BLaER1 (cell line): Measurements from ENCODE around the gene ELOVL2.

Experiments
- H3K27ac ChIP-seq: shearing (Covaris generic); formaldehyde crosslinking; 2 replicates; pipeline ENCODE4 v1.8.1; 2022
- H3K27me3 ChIP-seq: shearing (Covaris generic); formaldehyde crosslinking; 2 replicates; pipeline ENCODE4 v1.8.1; 2022
- H3K36me3 ChIP-seq: shearing (Covaris generic); formaldehyde crosslinking; 2 replicates; pipeline ENCODE4 v1.8.1; 2022
- H3K4me1 ChIP-seq: shearing (Covaris generic); formaldehyde crosslinking; 2 replicates; pipeline ENCODE4 v1.8.1; 2022
- H3K4me2 ChIP-seq: shearing (Covaris generic); formaldehyde crosslinking; 2 replicates; pipeline ENCODE4 v1.8.1; 2022
- H3K4me3 ChIP-seq: shearing (Covaris generic); formaldehyde crosslinking; 2 replicates; pipeline ENCODE4 v1.8.1; 2022
- H3K9ac ChIP-seq: shearing (Covaris generic); formaldehyde crosslinking; 2 replicates; pipeline ENCODE4 v1.8.1; 2022
- H3K9me3 ChIP-seq: shearing (Covaris generic); formaldehyde crosslinking; 2 replicates; pipeline ENCODE4 v1.8.1; 2022
- H4K20me1 ChIP-seq: shearing (Covaris generic); formaldehyde crosslinking; 2 replicates; pipeline ENCODE4 v1.8.1; 2022
- Cebpa-rat ChIP-seq: shearing (Covaris generic); IDR thresholded peaks from 2 replicates; pipeline ENCODE4 v1.8.1; 2022

The ELOVL2 gene

GRCh38 chr6:11058406-11058805 is 14.3 kb upstream of the ELOVL2 start:
- H3K4me1 ChIP-seq, result no peaks in the 10 kb centered on the region
- H3K9ac ChIP-seq, result no peak overlapping the region
- no peak overlapping the region for H3K4me3 ChIP-seq
- H3K9me3 ChIP-seq, result no peaks in the 10 kb centered on the region
- H3K36me3 ChIP-seq, result no peaks in the 10 kb centered on the region
- no peaks in the 10 kb centered on the region for H4K20me1 ChIP-seq
- H3K27me3 ChIP-seq, result no peaks in the 10 kb centered on the region
- no peak overlapping the region for H3K4me2 ChIP-seq
- H3K27ac ChIP-seq, result no peak overlapping the region
- no peak for TF ChIP-seq Cebpa-rat

- Histone ChIP-seq H3K4me2 (no peak overlapping the region), H3K9ac (no peak overlapping the region), H4K20me1 (no peaks in the 10 kb centered on the region), H3K4me3 (no peak overlapping the region), H3K27me3 (no peaks in the 10 kb centered on the region), H3K9me3 (no peaks in the 10 kb centered on the region), H3K36me3 (no peaks in the 10 kb centered on the region), H3K4me1 (no peaks in the 10 kb centered on the region), H3K27ac (no peak overlapping the region)
- TF ChIP-seq Cebpa-rat, result no peak
These were observed 12.8 kb upstream of the ELOVL2 start for GRCh38 chr6:11056871-11057270.

GRCh38 chr6:11055127-11055627 is 11.1 kb upstream of the ELOVL2 start:
- Histone ChIP-seq H3K4me1 (no peaks in the 10 kb centered on the region), H3K9ac (no peak overlapping the region), H3K4me3 (no peak overlapping the region), H4K20me1 (no peaks in the 10 kb centered on the region), H3K36me3 (no peaks in the 10 kb centered on the region), H3K27me3 (no peaks in the 10 kb centered on the region), H3K4me2 (no peak overlapping the region), H3K9me3 (no peaks in the 10 kb centered on the region), H3K27ac (no peak overlapping the region)
- TF ChIP-seq Cebpa-rat, result no peak

- Histone ChIP-seq H3K27me3 (no peaks in the 10 kb centered on the region), H3K36me3 (no peaks in the 10 kb centered on the region), H3K9ac (no peak overlapping the region), H3K4me3 (no peak overlapping the region), H3K4me2 (no peak overlapping the region), H3K9me3 (no peaks in the 10 kb centered on the region), H3K27ac (no peak overlapping the region), H3K4me1 (no peaks in the 10 kb centered on the region), H4K20me1 (no peaks in the 10 kb centered on the region)
- no peak for TF ChIP-seq Cebpa-rat
These were observed 10.6 kb upstream of the ELOVL2 start for GRCh38 chr6:11054722-11055121.

GRCh38 chr6:11053307-11053706 is 9.2 kb upstream of the ELOVL2 start:
- Histone ChIP-seq H3K4me2 (no peak overlapping the region), H3K9ac (no peak overlapping the region), H4K20me1 (no peaks in the 10 kb centered on the region), H3K9me3 (no peaks in the 10 kb centered on the region), H3K36me3 (no peaks in the 10 kb centered on the region), H3K27ac (no peak overlapping the region), H3K27me3 (no peaks in the 10 kb centered on the region), H3K4me3 (no peak overlapping the region), H3K4me1 (no peaks in the 10 kb centered on the region)
- TF ChIP-seq Cebpa-rat, result no peak

- Histone ChIP-seq H3K27me3 (no peaks in the 10 kb centered on the region), H3K36me3 (no peaks in the 10 kb centered on the region), H4K20me1 (no peaks in the 10 kb centered on the region), H3K9ac (no peak overlapping the region), H3K27ac (no peak overlapping the region), H3K4me2 (no peak overlapping the region), H3K4me1 (no peaks in the 10 kb centered on the region), H3K4me3 (no peak overlapping the region), H3K9me3 (no peaks in the 10 kb centered on the region)
- TF ChIP-seq Cebpa-rat, result no peak
These were observed 6.6 kb upstream of the ELOVL2 start for GRCh38 chr6:11050731-11051130.

GRCh38 chr6:11044712-11045167 is 635 bp upstream of the ELOVL2 start:
- H3K9ac ChIP-seq, result peak overlapping the region; percentile 90

GRCh38 chr6:11043378-11043960 is 636 bp downstream of the ELOVL2 start:
- Histone ChIP-seq H3K4me3 (peak overlapping the region; percentile 98), H3K4me2 (peak overlapping the region; percentile 85), H3K27me3 (no peaks in the 10 kb centered on the region), H3K4me1 (peaks cover 37% of the 10 kb centered on the region), H3K9ac (peak overlapping the region; percentile 90), H3K9me3 (no peaks in the 10 kb centered on the region), H4K20me1 (peaks cover 27% of the 10 kb centered on the region), H3K27ac (peak overlapping the region; percentile 90), H3K36me3 (no peaks in the 10 kb centered on the region)
- no peak for TF ChIP-seq Cebpa-rat

More at GRCh38 chr6:11044712-11045167, 635 bp upstream of the ELOVL2 start:
- H3K27ac ChIP-seq, result peak overlapping the region; percentile 90; the same call in 1 of the 2 replicates
- H3K4me1 ChIP-seq, result peaks cover 27% of the 10 kb centered on the region
- no peaks in the 10 kb centered on the region for H3K9me3 ChIP-seq
- H4K20me1 ChIP-seq, result peaks cover 15% of the 10 kb centered on the region
- H3K4me2 ChIP-seq, result peak overlapping the region; percentile 85; the same call in 1 of the 2 replicates
- no peak for TF ChIP-seq Cebpa-rat
- peak overlapping the region; percentile 98 for H3K4me3 ChIP-seq
- H3K36me3 ChIP-seq, result no peaks in the 10 kb centered on the region
- H3K27me3 ChIP-seq, result no peaks in the 10 kb centered on the region

- peak overlapping the region; percentile 90 for H3K9ac ChIP-seq
- H3K4me2 ChIP-seq, result peak overlapping the region; percentile 85
- peak overlapping the region; percentile 90 for H3K27ac ChIP-seq
- H3K9me3 ChIP-seq, result no peaks in the 10 kb centered on the region
- TF ChIP-seq Cebpa-rat, result no peak
- H3K27me3 ChIP-seq, result no peaks in the 10 kb centered on the region
- peaks cover 31% of the 10 kb centered on the region for H4K20me1 ChIP-seq
- H3K36me3 ChIP-seq, result no peaks in the 10 kb centered on the region
- peaks cover 37% of the 10 kb centered on the region for H3K4me1 ChIP-seq
- H3K4me3 ChIP-seq, result peak overlapping the region; percentile 98
These were observed 1.2 kb downstream of the ELOVL2 start for GRCh38 chr6:11042750-11043377.

GRCh38 chr6:11042025-11042749 is 1.9 kb downstream of the ELOVL2 start:
- H3K4me1 ChIP-seq, result peaks cover 37% of the 10 kb centered on the region
- no peaks in the 10 kb centered on the region for H3K9me3 ChIP-seq
- H4K20me1 ChIP-seq, result peaks cover 34% of the 10 kb centered on the region
- H3K36me3 ChIP-seq, result no peaks in the 10 kb centered on the region
- H3K27ac ChIP-seq, result no peak overlapping the region
- peak overlapping the region; percentile 90; the same call in 1 of the 2 replicates for H3K9ac ChIP-seq
- peak overlapping the region; percentile 85 for H3K4me2 ChIP-seq
- H3K27me3 ChIP-seq, result no peaks in the 10 kb centered on the region
- TF ChIP-seq Cebpa-rat, result 0 out of 2 replicates have a peak, but pooled peaks have one; percentile 13
- H3K4me3 ChIP-seq, result peak overlapping the region; percentile 98
